Choroid plexus epithelial cell (primary cell): ENCODE results near the gene CACNA2D3.

ENCODE experiments used
- DNase-seq: peaks from one replicate; pipeline ENCODE4 v3.0.0-alpha.2; 2010; ENCODE audit warnings: low read depth
- H3K4me3 ChIP-seq: 2 replicates; pipeline ENCODE4 v1.5.1; 2011; ENCODE audit warnings: low read depth, mild to moderate bottlenecking, control low read depth, low read length, moderate library complexity
- CTCF ChIP-seq: conservative IDR thresholded peaks from 2 replicates; pipeline ENCODE4 v1.5.1; 2011; ENCODE audit warnings: low read depth, mild to moderate bottlenecking, control low read depth, inconsistent platforms, low read length, moderate library complexity

The CACNA2D3 gene

GRCh38 chr3:54197509-54197908, 75.2 kb downstream of the CACNA2D3 start:
- no peak for DNase-seq
- no peak for TF ChIP-seq CTCF
- no peak overlapping the region for H3K4me3 ChIP-seq

GRCh38 chr3:54198556-54198955, 76.2 kb downstream of the CACNA2D3 start:
- TF ChIP-seq CTCF = no peak
- DNase-seq = no peak
- no peak overlapping the region for H3K4me3 ChIP-seq

- TF ChIP-seq CTCF = no peak
- DNase-seq = no peak
- H3K4me3 ChIP-seq = no peak overlapping the region
Observed at GRCh38 chr3:54202054-54202453, 79.7 kb downstream of the CACNA2D3 start.

- TF ChIP-seq CTCF = no peak
- no peak for DNase-seq
- no peak overlapping the region for H3K4me3 ChIP-seq
Observed at GRCh38 chr3:54202651-54203248, 80.4 kb downstream of the CACNA2D3 start.

GRCh38 chr3:54206874-54207273, 84.5 kb downstream of the CACNA2D3 start:
- DNase-seq = no peak
- no peak overlapping the region for H3K4me3 ChIP-seq
- no peak for TF ChIP-seq CTCF

GRCh38 chr3:54211097-54211496, 88.7 kb downstream of the CACNA2D3 start:
- no peak overlapping the region for H3K4me3 ChIP-seq
- peak; percentile 1 for DNase-seq
- no peak for TF ChIP-seq CTCF

GRCh38 chr3:54212723-54213122, 90.4 kb downstream of the CACNA2D3 start:
- no peak for DNase-seq
- H3K4me3 ChIP-seq = no peak overlapping the region
- no peak for TF ChIP-seq CTCF
